DOHH2 (cell line): ENCODE results near the gene SPATA20.

ENCODE experiments used
- H3F3A ChIP-seq: fragments of 200-600 bp; sonication (generic), shearing (Covaris generic); 2 replicates; pipeline ENCODE4 v1.6.0; 2016; ENCODE audit warnings: antibody characterized with exemption, mild to moderate bottlenecking; ENCODE audit not compliant: control insufficient read depth, insufficient read depth
- H3K27ac ChIP-seq: fragments of 200-600 bp; sonication (generic); 2 replicates; pipeline ENCODE4 v1.5.1; 2014; ENCODE audit warnings: low read depth, mild to moderate bottlenecking, low read length, moderate library complexity
- H3K27me3 ChIP-seq: fragments of 200-600 bp; sonication (generic); 2 replicates; pipeline ENCODE4 v1.6.1; 2014; ENCODE audit warnings: mild to moderate bottlenecking, low read length, mixed read lengths; ENCODE audit not compliant: control insufficient read depth
- H3K36me3 ChIP-seq: fragments of 200-600 bp; sonication (generic); 2 replicates; pipeline ENCODE4 v1.6.1; 2014; ENCODE audit warnings: mild to moderate bottlenecking, low read length, moderate library complexity, mixed read lengths; ENCODE audit not compliant: control insufficient read depth
- H3K4me1 ChIP-seq: fragments of 200-600 bp; sonication (generic); 2 replicates; pipeline ENCODE4 v1.6.1; 2014; ENCODE audit warnings: mild to moderate bottlenecking, low read length, mixed read lengths; ENCODE audit not compliant: control insufficient read depth
- H3K4me2 ChIP-seq: fragments of 200-600 bp; sonication (generic); 2 replicates; pipeline ENCODE4 v1.6.0; 2014; ENCODE audit warnings: mild to moderate bottlenecking, low read length, moderate library complexity
- H3K4me3 ChIP-seq: fragments of 200-600 bp; sonication (generic); 2 replicates; pipeline ENCODE4 v1.5.1; 2014; ENCODE audit warnings: mild to moderate bottlenecking, low read length, mixed read lengths
- H3K79me2 ChIP-seq: fragments of 200-600 bp; sonication (generic); 2 replicates; pipeline ENCODE4 v1.6.1; 2014; ENCODE audit warnings: mild to moderate bottlenecking, low read length, mixed read lengths; ENCODE audit not compliant: control insufficient read depth
- H3K9me2 ChIP-seq: fragments of 200-600 bp; sonication (generic); replicated peaks from 2 replicates; pipeline ENCODE4 v1.6.1; 2014; ENCODE audit warnings: mild to moderate bottlenecking, low read length, mixed read lengths; ENCODE audit not compliant: control insufficient read depth
- H3K9me3 ChIP-seq: fragments of 200-600 bp; sonication (generic); 2 replicates; pipeline ENCODE4 v1.6.1; 2014; ENCODE audit warnings: antibody characterized with exemption, low read length, mixed read lengths; ENCODE audit not compliant: control insufficient read depth, insufficient read depth
- H4K20me1 ChIP-seq: fragments of 200-600 bp; sonication (generic); 2 replicates; pipeline ENCODE4 v1.6.0; 2014; ENCODE audit warnings: low read depth, mild to moderate bottlenecking, antibody characterized with exemption, low read length, moderate library complexity; ENCODE audit not compliant: control insufficient read depth, insufficient read depth
- EZH2phosphoT487 ChIP-seq: fragments of 200-600 bp; sonication (generic); IDR thresholded peaks from 2 replicates; pipeline ENCODE4 v1.6.1; 2017; ENCODE audit warnings: borderline replicate concordance, mild to moderate bottlenecking, antibody characterized with exemption, low read length, moderate library complexity, mixed read lengths
- TF ChIP-seq, protein P1 (sequence below): fragments of 200-600 bp; sonication (generic); IDR thresholded peaks from one replicate; pipeline ENCODE4 v1.5.1; 2014; ENCODE audit warnings: antibody characterized with exemption, mild to moderate bottlenecking, low read depth, low read length; ENCODE audit not compliant: poor library complexity, severe bottlenecking

Gene SPATA20

DNA sequence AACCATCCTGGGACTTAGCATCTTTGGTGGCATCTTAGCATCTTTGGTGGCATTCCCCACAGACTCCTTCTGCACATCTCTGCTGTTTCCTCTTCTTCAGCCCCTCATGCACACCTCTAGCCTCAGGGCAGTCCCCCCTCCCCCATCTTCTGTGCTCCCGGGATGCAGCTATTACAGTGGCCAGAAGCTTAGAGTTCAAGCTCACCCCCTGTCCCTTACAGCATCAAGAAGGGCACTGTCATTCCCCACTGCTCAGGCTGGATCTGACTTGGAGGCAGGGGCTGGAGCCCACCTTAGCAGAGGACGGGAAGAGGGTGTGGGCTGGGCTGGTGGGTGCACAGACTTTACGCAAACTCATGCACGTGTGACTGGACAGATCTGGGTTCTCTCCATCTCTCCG is 13.8 kb upstream of the SPATA20 start:
- no peaks in the 10 kb centered on the region for H4K20me1 ChIP-seq
- no peaks in the 10 kb centered on the region for H3K9me3 ChIP-seq
- no peaks in the 10 kb centered on the region for H3K9me2 ChIP-seq
- no peak overlapping the region for H3K4me3 ChIP-seq
- no peaks in the 10 kb centered on the region for H3K79me2 ChIP-seq
- H3K4me1 ChIP-seq, result no peaks in the 10 kb centered on the region
- no peak overlapping the region for H3K4me2 ChIP-seq
- H3K27ac ChIP-seq, result no peak overlapping the region
- H3F3A ChIP-seq, result no peaks in the 10 kb centered on the region
- no peaks in the 10 kb centered on the region for H3K36me3 ChIP-seq
- peaks cover 40% of the 10 kb centered on the region for H3K27me3 ChIP-seq
- TF ChIP-seq EZH2phosphoT487, result no peak; the same call in 1 of the 2 replicates
- TF ChIP-seq, protein P1, sequence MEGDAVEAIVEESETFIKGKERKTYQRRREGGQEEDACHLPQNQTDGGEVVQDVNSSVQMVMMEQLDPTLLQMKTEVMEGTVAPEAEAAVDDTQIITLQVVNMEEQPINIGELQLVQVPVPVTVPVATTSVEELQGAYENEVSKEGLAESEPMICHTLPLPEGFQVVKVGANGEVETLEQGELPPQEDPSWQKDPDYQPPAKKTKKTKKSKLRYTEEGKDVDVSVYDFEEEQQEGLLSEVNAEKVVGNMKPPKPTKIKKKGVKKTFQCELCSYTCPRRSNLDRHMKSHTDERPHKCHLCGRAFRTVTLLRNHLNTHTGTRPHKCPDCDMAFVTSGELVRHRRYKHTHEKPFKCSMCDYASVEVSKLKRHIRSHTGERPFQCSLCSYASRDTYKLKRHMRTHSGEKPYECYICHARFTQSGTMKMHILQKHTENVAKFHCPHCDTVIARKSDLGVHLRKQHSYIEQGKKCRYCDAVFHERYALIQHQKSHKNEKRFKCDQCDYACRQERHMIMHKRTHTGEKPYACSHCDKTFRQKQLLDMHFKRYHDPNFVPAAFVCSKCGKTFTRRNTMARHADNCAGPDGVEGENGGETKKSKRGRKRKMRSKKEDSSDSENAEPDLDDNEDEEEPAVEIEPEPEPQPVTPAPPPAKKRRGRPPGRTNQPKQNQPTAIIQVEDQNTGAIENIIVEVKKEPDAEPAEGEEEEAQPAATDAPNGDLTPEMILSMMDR, result no peak

DNA sequence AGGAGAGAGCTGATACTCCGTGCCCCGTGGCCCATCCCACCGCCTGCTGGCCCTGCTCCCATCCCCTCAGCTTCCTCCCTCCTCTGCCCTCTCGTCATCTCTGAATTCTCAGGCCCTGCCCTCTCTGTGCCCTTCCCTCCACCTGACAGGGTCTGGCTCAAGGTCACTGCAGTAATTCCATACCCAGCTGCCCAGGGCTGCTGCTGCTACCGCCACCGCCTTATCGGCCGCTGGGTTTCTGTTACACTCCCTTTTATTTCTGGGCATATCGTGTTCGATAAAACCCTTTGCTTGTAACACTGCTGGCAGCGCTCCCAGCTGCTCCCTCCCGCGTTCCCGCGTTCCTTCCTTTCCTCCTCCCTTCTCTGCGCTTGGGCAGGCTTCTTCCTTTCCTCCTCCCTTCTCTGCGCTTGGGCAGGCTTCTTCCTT is 13.2 kb upstream of the SPATA20 start:
- no peaks in the 10 kb centered on the region for H3K36me3 ChIP-seq
- H3K4me3 ChIP-seq, result no peak overlapping the region
- no peaks in the 10 kb centered on the region for H3K4me1 ChIP-seq
- no peaks in the 10 kb centered on the region for H3F3A ChIP-seq
- H3K9me3 ChIP-seq, result no peaks in the 10 kb centered on the region
- no peaks in the 10 kb centered on the region for H3K79me2 ChIP-seq
- peaks cover 40% of the 10 kb centered on the region for H3K27me3 ChIP-seq
- H3K4me2 ChIP-seq, result no peak overlapping the region
- H3K9me2 ChIP-seq, result no peaks in the 10 kb centered on the region
- H4K20me1 ChIP-seq, result no peaks in the 10 kb centered on the region
- no peak overlapping the region for H3K27ac ChIP-seq
- no peak for TF ChIP-seq EZH2phosphoT487
- TF ChIP-seq, protein P1, result no peak

DNA sequence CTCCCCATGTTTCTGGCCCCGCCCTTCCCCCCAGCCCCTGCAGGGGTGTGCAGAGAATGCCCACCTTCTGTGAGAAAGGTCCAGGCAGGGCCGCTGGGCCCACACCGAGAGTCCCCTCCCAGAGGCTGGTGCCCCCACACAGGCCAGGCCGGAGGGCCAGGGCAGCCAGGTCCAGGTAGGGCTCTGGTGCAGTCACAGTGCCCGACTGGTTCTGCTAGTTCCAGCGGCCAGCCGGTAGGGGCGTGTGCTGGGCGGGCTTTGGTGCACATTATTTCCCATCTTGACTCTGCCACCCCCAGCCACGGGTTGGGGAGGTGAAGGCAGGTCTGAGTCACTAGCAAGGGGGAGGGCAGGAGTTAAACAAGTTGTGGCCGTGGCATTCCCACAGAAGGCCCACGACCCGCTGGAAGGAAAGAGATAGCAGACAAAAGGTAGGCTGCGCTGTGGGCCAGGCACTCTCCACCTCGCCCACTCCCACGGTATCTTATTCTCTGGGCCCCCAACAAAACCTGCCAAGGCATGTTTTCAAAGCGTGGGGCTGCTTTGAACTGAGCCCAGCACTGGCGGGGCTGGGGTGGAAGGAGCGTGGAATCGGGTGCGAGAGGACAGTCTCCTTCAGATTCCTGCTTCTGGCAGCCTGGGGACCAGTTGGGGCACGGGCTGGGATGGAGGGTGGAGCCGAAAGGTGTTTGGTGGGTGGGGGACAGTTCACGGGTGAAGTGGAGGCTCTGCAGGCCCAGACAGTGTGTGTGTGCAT is 12.6 kb upstream of the SPATA20 start:
- Histone ChIP-seq H3K9me3 (no peaks in the 10 kb centered on the region), H3K36me3 (no peaks in the 10 kb centered on the region), H4K20me1 (no peaks in the 10 kb centered on the region), H3K4me2 (no peak overlapping the region), H3K4me1 (no peaks in the 10 kb centered on the region), H3K27me3 (peaks cover 40% of the 10 kb centered on the region), H3K9me2 (no peaks in the 10 kb centered on the region), H3K4me3 (no peak overlapping the region), H3K79me2 (no peaks in the 10 kb centered on the region), H3K27ac (no peak overlapping the region), H3F3A (no peaks in the 10 kb centered on the region)
- no peak for TF ChIP-seq EZH2phosphoT487
- TF ChIP-seq, protein P1, result no peak
